OCI-M2 (cell line): ENCODE measurements around the gene SLC44A1.
A peak's percentile ranks its signal among the peaks of the same experiment; 100 is the strongest.

ENCODE experiments used
- DNase-seq: peaks from one replicate; lab custom pipeline; 2025; ENCODE audit not compliant: unreplicated experiment; lab: John Stamatoyannopoulos, UW

The SLC44A1 gene

DNA sequence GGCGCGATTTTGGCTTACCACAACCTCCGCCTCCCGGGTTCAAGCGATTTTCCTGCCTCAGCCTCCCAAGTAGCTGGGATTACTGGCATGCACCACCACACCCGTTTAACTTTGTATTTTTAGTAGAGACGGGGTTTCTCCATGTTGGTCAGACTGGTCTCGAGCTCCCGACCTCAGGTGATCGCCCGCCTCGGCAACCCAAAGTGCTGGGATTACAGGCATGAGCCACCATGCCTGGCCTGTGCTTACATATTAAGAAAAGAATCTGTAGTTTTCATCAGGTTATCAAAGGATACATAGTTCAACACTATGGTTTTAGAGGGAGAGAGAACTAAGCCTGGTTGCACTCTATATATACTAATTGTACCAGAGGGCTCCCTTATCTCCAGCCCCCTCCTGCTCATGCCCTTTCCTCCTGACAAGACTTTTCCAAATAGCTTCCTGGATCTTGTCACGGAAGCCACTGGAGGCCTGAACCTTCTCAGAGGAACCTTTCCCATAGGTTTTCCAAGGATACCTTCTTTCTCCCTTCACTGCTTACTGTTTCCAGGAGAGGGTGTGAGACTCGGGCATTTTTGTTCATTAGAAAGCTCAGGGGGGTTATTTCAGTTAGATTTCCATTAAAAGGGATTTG lies 53.1 kb downstream of the SLC44A1 start:
- DNase-seq: no peak

GRCh38 chr9:105299190-105299854 lies 54.9 kb downstream of the SLC44A1 start:
- DNase-seq: peak; percentile 19

- DNase-seq: no peak
These were observed 58.3 kb downstream of the SLC44A1 start for GRCh38 chr9:105302728-105303127.

- DNase-seq: no peak
These were observed 61.4 kb downstream of the SLC44A1 start for GRCh38 chr9:105305856-105306255.

- no peak for DNase-seq
These were observed 62.1 kb downstream of the SLC44A1 start for GRCh38 chr9:105306351-105307140.

DNA sequence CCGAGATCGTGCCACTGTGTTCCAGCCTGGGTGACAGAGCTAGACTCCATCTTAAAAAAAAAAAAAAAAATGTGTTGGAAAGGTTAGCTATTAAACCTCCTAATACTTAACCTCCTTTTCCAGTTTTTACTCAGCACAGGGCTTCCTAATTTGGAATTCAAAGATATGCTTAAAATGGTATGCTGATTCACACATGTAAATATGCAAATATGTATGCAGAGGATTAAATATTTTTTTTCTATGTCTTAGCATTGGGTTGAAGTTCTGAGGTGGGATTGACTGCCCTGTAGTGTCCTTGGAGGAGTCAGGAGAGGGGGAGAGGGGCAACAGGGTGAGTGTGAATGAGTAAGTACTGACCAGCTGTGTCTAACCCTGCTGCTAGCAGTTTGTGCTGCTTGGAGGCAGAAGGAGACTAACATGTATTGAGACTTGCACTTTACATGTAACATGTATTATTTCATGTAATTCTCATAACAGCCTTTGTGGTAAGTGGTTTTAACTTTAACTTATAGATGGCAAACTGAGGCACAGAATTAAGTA lies 63.2 kb downstream of the SLC44A1 start:
- DNase-seq: no peak

DNA sequence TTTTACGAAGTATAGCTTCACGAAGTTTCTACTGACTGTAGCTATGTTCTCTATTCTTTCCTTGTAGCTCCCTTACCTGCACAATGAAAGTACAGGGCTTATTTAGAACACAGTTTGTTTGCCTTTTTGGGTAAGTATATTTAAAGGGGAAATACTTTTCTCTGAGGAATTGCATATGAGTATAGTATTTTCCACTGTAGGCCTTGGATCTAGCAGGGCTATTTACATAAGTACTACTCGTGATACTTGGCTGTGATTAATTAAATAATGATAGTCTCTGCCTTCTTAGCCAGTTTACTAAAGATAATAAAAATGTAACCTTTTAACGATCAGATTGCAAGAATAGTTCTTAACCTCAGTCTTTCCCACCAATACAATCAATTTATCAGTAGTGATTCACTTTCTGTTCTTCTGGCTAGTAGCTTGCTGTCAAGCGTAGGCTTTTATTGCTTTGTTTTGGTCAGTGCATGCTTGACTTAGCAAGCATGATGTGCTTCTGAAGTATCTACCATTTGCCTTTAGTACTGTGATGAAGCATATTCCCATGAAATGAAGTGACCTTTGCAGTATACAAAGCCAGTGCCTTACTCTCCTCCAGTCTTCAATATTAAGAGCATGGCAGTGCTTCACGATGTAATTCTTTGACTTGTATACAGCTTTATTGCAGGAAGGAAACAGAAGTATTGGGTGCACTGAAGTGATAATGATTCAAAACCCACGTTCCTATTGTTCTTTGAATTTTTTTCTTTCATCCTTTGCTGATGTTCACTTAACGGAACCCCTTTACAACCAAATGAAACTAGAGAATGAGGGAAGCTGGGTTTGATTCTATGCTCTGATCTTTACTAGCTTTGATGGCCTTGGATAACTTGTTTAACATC lies 64.2 kb downstream of the SLC44A1 start:
- no peak for DNase-seq

DNA sequence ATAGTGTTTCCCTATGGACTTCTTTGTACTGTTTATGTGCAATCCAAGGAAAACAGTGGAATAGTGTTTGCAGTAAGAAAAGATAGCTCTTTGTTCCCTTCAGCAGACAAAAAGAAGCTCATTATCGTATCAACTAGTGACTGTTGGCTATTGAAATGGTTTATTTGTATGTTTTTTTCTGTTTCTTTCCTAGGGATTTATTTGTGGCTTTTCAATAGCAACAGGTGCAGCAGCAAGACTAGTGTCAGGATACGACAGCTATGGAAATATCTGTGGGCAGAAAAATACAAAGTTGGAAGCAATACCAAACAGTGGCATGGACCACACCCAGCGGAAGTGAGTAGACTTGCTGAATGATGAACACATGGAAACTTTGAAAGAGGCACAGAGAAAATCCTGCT lies 65.1 kb downstream of the SLC44A1 start:
- no peak for DNase-seq

GRCh38 chr9:105311306-105311705 lies 66.9 kb downstream of the SLC44A1 start:
- DNase-seq: no peak

- DNase-seq: no peak
These were observed 68.8 kb downstream of the SLC44A1 start for GRCh38 chr9:105313238-105313637.

DNA sequence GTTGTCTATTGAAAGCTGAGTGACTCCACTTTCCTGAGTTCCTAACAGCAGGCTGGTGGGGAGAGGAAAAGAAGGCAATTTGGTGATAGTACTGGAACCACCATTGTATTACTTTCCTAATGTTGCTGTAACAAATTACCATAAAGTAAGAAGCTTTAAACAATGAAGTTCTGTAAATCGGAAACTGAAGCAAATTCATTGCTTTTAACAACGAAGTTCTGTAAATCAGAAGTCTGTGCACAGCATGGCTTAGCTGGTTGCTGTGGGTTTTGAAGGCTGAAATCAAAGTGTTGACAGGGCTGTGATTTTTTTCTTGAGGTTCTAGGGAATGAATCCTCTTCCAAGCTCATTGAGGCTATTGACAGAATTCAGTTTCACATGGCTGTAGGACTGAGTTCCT lies 72.3 kb downstream of the SLC44A1 start:
- DNase-seq: no peak

GRCh38 chr9:105318729-105319191 lies 74.3 kb downstream of the SLC44A1 start:
- no peak for DNase-seq

DNA sequence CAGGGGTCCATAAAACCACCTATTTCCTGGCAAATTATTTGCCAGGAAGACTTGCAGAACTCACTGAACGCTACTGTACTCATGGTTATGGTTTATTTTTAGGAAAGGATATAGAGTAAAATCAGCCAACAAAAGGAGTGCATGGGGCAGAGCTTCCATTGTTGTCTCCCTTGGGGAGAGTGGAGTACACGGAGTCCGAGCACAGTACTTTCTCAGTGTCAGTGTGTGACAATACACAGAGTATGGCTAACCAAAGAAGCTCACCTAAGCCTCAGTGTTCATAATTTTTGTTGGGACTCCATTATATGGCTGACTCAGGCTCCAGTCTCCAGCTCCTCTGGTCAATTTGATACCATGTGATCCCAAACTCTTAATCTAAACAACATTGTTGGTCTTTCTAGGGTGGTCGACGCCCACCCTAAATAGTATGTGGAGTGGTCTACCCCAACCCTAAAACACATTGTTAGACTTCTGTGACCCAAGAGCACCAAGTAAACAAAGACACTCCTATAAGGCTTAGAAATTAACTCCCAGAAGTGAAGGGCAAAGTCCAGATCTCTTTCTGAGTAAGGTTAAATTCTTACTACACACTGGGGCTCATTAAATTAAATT lies 74.9 kb downstream of the SLC44A1 start:
- DNase-seq: no peak

DNA sequence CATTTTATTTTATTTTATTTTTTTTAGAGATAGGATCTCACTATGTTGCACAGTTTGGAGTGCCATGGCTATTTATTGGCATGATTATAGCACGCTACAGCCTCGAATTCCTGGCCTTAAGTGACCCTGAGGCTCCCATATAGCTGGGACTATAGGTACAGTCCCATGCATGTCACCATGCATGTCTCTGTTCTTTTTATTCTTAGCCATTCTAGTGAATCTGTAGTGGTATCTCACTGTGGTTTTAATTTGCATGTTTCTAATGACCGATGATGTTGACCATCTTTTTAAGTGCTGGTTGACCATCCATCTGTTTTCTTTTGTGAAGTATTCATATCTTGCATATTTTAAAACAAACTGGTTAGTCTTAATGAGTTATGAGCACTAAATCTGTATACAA lies 76.1 kb downstream of the SLC44A1 start:
- no peak for DNase-seq

- DNase-seq: no peak
These were observed 83.8 kb downstream of the SLC44A1 start for GRCh38 chr9:105328296-105328695.

- no peak for DNase-seq
These were observed 84.6 kb downstream of the SLC44A1 start for GRCh38 chr9:105328872-105329718.

DNA sequence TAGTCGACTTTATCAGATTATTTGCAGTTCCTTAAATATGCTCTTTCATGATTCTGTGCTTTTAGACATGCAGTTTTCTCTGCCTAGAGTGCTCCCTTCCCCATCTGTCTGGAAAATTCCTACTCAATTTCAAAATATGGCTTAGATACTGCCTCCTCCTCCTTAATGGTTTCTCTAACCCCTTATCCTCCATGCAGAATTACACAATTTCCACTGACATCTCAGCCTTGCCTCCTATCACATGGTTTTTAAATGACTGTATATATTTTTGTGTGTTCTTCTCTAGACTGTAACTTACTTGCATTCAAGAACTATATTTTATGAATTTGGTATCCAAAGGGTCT lies 85.2 kb downstream of the SLC44A1 start:
- no peak for DNase-seq

- no peak for DNase-seq
These were observed 85.8 kb downstream of the SLC44A1 start for GRCh38 chr9:105330201-105330600.

- no peak for DNase-seq
These were observed 86.3 kb downstream of the SLC44A1 start for GRCh38 chr9:105330755-105331154.

- DNase-seq: no peak
These were observed 86.7 kb downstream of the SLC44A1 start for GRCh38 chr9:105331160-105331559.
